ENCODE measurements around the gene ECEL1. TPM values are rescaled to one million over a fixed set of nuclear protein-coding genes. Genes with fewer than 3 reads are reported as not detected.

Gene ECEL1
- total RNA-seq, 1 experiment from 2014 or later: 23.3 TPM

GRCh38 chr2:232485757-232486557 is 1.7 kb downstream of the ECEL1 start (continued):
- 0 out of 2 replicates have a peak, but pooled peaks have one; percentile 77 for TF ChIP-seq TEAD1 (CRISPR knock-in tag; IDR thresholded peaks at IDR 0.05)
- TF ChIP-seq IRF2 (CRISPR knock-in tag; IDR thresholded peaks at IDR 0.05; ENCODE audit: borderline replicate concordance, low read depth): no peak
- TF ChIP-seq ATF1 (CRISPR knock-in tag; IDR thresholded peaks at IDR 0.05): no peak

- CTCF ChIA-PET: interaction anchor here (0.8 to 1.6 kb wide), 3 partner anchors 21 to 38 kb away, joined by 3 to 10 read pairs (median 4); no protein-coding TSS in a partner anchor
- Mint-ChIP-seq H3K27ac (no peak overlapping the region), H3K9me3 (no peaks in the 10 kb centered on the region), H3K27me3 (ENCODE audit: low read depth) (peaks cover 66% of the 10 kb centered on the region), H3K4me1 (peaks cover 20% of the 10 kb centered on the region), H3K36me3 (no peaks in the 10 kb centered on the region), H3K4me3 (peak overlapping the region; percentile 59)
- ATAC-seq (peak; percentile 2), DNase-seq (ENCODE audit: low spot score) (no peak)
- POLR2A ChIA-PET: interaction anchor here (1.4 kb wide), 1 partner anchor 12 kb away, joined by 3 read pairs; no protein-coding TSS in a partner anchor
- TF ChIP-seq CTCF (IDR thresholded peaks at IDR 0.05): no peak
- TF ChIP-seq ESRRA (CRISPR knock-in tag; IDR thresholded peaks at IDR 0.05; ENCODE audit: borderline replicate concordance): no peak
- no peak for TF ChIP-seq TEAD4 (CRISPR knock-in tag; IDR thresholded peaks at IDR 0.05)
- TF ChIP-seq ARID4B (CRISPR knock-in tag; IDR thresholded peaks at IDR 0.05; ENCODE audit: borderline replicate concordance): no peak
- no peak for TF ChIP-seq JAZF1 (CRISPR knock-in tag; IDR thresholded peaks at IDR 0.05)
- no peak for TF ChIP-seq TCF7 (CRISPR knock-in tag; IDR thresholded peaks at IDR 0.05; ENCODE audit: low read depth)
- TF ChIP-seq MYBL2 (CRISPR knock-in tag; IDR thresholded peaks at IDR 0.05): no peak
- TF ChIP-seq ZNF423 (CRISPR knock-in tag; IDR thresholded peaks at IDR 0.05): no peak
- no peak for TF ChIP-seq ATF6 (CRISPR knock-in tag; IDR thresholded peaks at IDR 0.05)
- no peak for TF ChIP-seq MXD4 (CRISPR knock-in tag; IDR thresholded peaks at IDR 0.05; ENCODE audit: borderline replicate concordance)
- TF ChIP-seq AFF4 (CRISPR knock-in tag; IDR thresholded peaks at IDR 0.05; ENCODE audit: borderline replicate concordance): no peak
- no peak for TF ChIP-seq PRDM15 (CRISPR knock-in tag; IDR thresholded peaks at IDR 0.05)
- no peak for TF ChIP-seq PREB (CRISPR knock-in tag; IDR thresholded peaks at IDR 0.05; ENCODE audit: borderline replicate concordance)
Measured at GRCh38 chr2:232485348-232485756, 2.3 kb downstream of the ECEL1 start.
